ENCODE data around the gene PGAM2. TPM values are rescaled to one million over a fixed set of nuclear protein-coding genes. Genes with fewer than 3 reads are reported as not detected.

The PGAM2 gene
- polyA plus RNA-seq, 1 experiment, result 0.16 TPM

GRCh38 chr7:44057849-44058758 is 7.3 kb downstream of the PGAM2 start:
- CTCF ChIA-PET, result interaction anchor here (1.7 kb wide), 1 partner anchor 8 kb away, joined by 5 read pairs; the partner anchor contains the start of gene PGAM2

GRCh38 chr7:44057181-44057848 is 8.1 kb downstream of the PGAM2 start:
- Histone ChIP-seq H3K36me3 (ENCODE audit: control insufficient read depth, insufficient read depth, low read length) (peaks cover 54% of the 10 kb centered on the region), H3K4me3 (ENCODE audit: low read depth, low read length) (no peak overlapping the region), H3K27me3 (ENCODE audit: control insufficient read depth, insufficient read depth, low read length) (no peaks in the 10 kb centered on the region)
- ChIA-PET POLR2A (no interaction called here), CTCF (interaction anchor here (1.7 kb wide), 1 partner anchor 9 kb away, joined by 5 read pairs; the partner anchor contains the start of gene PGAM2)
- no peak for TF ChIP-seq CTCF (IDR thresholded peaks at IDR 0.05; ENCODE audit: insufficient read depth, low read depth, low read length)
- no peak for DNase-seq (ENCODE audit: low read depth)

More at GRCh38 chr7:44057849-44058758, 7.3 kb downstream of the PGAM2 start:
- Histone ChIP-seq H3K27me3 (ENCODE audit: control insufficient read depth, insufficient read depth, low read length) (no peaks in the 10 kb centered on the region), H3K36me3 (ENCODE audit: control insufficient read depth, insufficient read depth, low read length) (peaks cover 51% of the 10 kb centered on the region), H3K4me3 (ENCODE audit: low read depth, low read length) (no peak overlapping the region)
- TF ChIP-seq CTCF (IDR thresholded peaks at IDR 0.05; ENCODE audit: insufficient read depth, low read depth, low read length), result no peak
- DNase-seq (ENCODE audit: low read depth), result no peak
- POLR2A ChIA-PET, result no interaction called here

- DNase-seq (ENCODE audit: low read depth), result no peak
- Histone ChIP-seq H3K27me3 (ENCODE audit: control insufficient read depth, insufficient read depth, low read length) (no peaks in the 10 kb centered on the region), H3K36me3 (ENCODE audit: control insufficient read depth, insufficient read depth, low read length) (peaks cover 56% of the 10 kb centered on the region), H3K4me3 (ENCODE audit: low read depth, low read length) (no peak overlapping the region)
- POLR2A ChIA-PET, result no interaction called here
- CTCF ChIA-PET, result interaction anchor here (0.6 to 1.7 kb wide), 2 partner anchors 9 to 402 kb away, joined by 3 to 5 read pairs; partner anchors contain the start of gene PGAM2
- TF ChIP-seq CTCF (IDR thresholded peaks at IDR 0.05; ENCODE audit: insufficient read depth, low read depth, low read length), result no peak
Measured at GRCh38 chr7:44056681-44057080, 8.7 kb downstream of the PGAM2 start.

- no peak for DNase-seq (ENCODE audit: low read depth)
- no peaks in the 10 kb centered on the region for H3K27me3 ChIP-seq (ENCODE audit: control insufficient read depth, insufficient read depth, low read length)
- ChIA-PET POLR2A (no interaction called here), CTCF (no interaction called here)
- peaks cover 41% of the 10 kb centered on the region for H3K36me3 ChIP-seq (ENCODE audit: control insufficient read depth, insufficient read depth, low read length)
- H3K4me3 ChIP-seq (ENCODE audit: low read depth, low read length), result no peak overlapping the region
- no peak for TF ChIP-seq CTCF (IDR thresholded peaks at IDR 0.05; ENCODE audit: insufficient read depth, low read depth, low read length)
Measured at GRCh38 chr7:44052771-44053365, 12.5 kb downstream of the PGAM2 start.
